HG03039 (cell line): ENCODE data around the gene PLAC1.

Source experiments
- ATAC-seq: cut with Tn5 transposase; IDR thresholded peaks from one replicate; pipeline ENCODE4 v1.9.1; 2021; ENCODE audit warnings: mild to moderate bottlenecking, moderate library complexity; ENCODE audit not compliant: unreplicated experiment

Gene PLAC1

GRCh38 chrX:134544513-134545151, 113.6 kb downstream of the PLAC1 start:
- no peak for ATAC-seq

- no peak for ATAC-seq
Observed at GRCh38 chrX:134544135-134544512, 114.1 kb downstream of the PLAC1 start.

- ATAC-seq: no peak
Observed at GRCh38 chrX:134543288-134543687, 115.0 kb downstream of the PLAC1 start.

GRCh38 chrX:134542485-134542884, 115.8 kb downstream of the PLAC1 start:
- ATAC-seq: no peak

GRCh38 chrX:134541906-134542305, 116.4 kb downstream of the PLAC1 start:
- no peak for ATAC-seq

GRCh38 chrX:134538316-134538715, 120.0 kb downstream of the PLAC1 start:
- no peak for ATAC-seq

GRCh38 chrX:134537179-134537955, 120.9 kb downstream of the PLAC1 start:
- no peak for ATAC-seq

GRCh38 chrX:134533952-134534351, 124.3 kb downstream of the PLAC1 start:
- no peak for ATAC-seq

GRCh38 chrX:134533352-134533751, 124.9 kb downstream of the PLAC1 start:
- ATAC-seq: no peak

GRCh38 chrX:134530845-134531244, 127.4 kb downstream of the PLAC1 start:
- no peak for ATAC-seq

GRCh38 chrX:134529481-134529880, 128.8 kb downstream of the PLAC1 start:
- ATAC-seq: no peak

- no peak for ATAC-seq
Observed at GRCh38 chrX:134528960-134529359, 129.3 kb downstream of the PLAC1 start.

- ATAC-seq: no peak
Observed at GRCh38 chrX:134526399-134526798, 131.9 kb downstream of the PLAC1 start.

- no peak for ATAC-seq
Observed at GRCh38 chrX:134525086-134525792, 133.0 kb downstream of the PLAC1 start.

GRCh38 chrX:134524181-134524580, 134.1 kb downstream of the PLAC1 start:
- ATAC-seq: no peak

- no peak for ATAC-seq
Observed at GRCh38 chrX:134520860-134521390, 137.3 kb downstream of the PLAC1 start.
